ENCODE data around the gene AXIN1. TPM values are rescaled to one million over a fixed set of nuclear protein-coding genes. Genes with fewer than 3 reads are reported as not detected.
"Not testable (repeated sequence)": the region's sequence is repeated elsewhere in the genome, so short reads cannot be mapped to it uniquely, and the experiment has no call there.

The AXIN1 gene
- polyA plus RNA-seq, 3 donors: 14.1 to 23.7 (median 22.2) TPM

- no peak for DNase-seq (ENCODE audit: extremely low read depth in 1 of 11, low read depth in 9 of 11, low spot score in 4 of 11)
Measured at GRCh38 chr16:361341-361871, 8.9 kb upstream of the AXIN1 start.

- DNase-seq (ENCODE audit: extremely low read depth in 1 of 11, low read depth in 9 of 11, low spot score in 4 of 11): no peak
Measured at GRCh38 chr16:360698-361336, 8.3 kb upstream of the AXIN1 start.

GRCh38 chr16:359871-360697 lies 7.6 kb upstream of the AXIN1 start:
- no peak for DNase-seq (ENCODE audit: extremely low read depth in 1 of 11, low read depth in 9 of 11, low spot score in 4 of 11)

- no peak for DNase-seq (ENCODE audit: extremely low read depth in 1 of 11, low read depth in 9 of 11, low spot score in 4 of 11)
Measured at GRCh38 chr16:359067-359763, 6.7 kb upstream of the AXIN1 start.

GRCh38 chr16:356741-357140 lies 4.2 kb upstream of the AXIN1 start:
- DNase-seq (ENCODE audit: extremely low read depth in 1 of 11, low read depth in 9 of 11, low spot score in 4 of 11): no peak

GRCh38 chr16:354971-355461 lies 2.5 kb upstream of the AXIN1 start:
- no peak for DNase-seq (ENCODE audit: extremely low read depth in 1 of 11, low read depth in 9 of 11, low spot score in 4 of 11)

GRCh38 chr16:354291-354881 lies 1.9 kb upstream of the AXIN1 start:
- DNase-seq (ENCODE audit: extremely low read depth in 1 of 11, low read depth in 9 of 11, low spot score in 4 of 11): no peak

GRCh38 chr16:353404-354290 lies 1.1 kb upstream of the AXIN1 start:
- DNase-seq (ENCODE audit: extremely low read depth in 1 of 11, low read depth in 9 of 11, low spot score in 4 of 11): no peak

- DNase-seq (ENCODE audit: extremely low read depth in 1 of 11, low read depth in 9 of 11, low spot score in 4 of 11): no peak
Measured at GRCh38 chr16:351804-352520, 561 bp downstream of the AXIN1 start.

GRCh38 chr16:350203-350602 lies 2.3 kb downstream of the AXIN1 start:
- DNase-seq (ENCODE audit: extremely low read depth in 1 of 11, low read depth in 9 of 11, low spot score in 4 of 11): no peak

- no peak for DNase-seq (ENCODE audit: extremely low read depth in 1 of 11, low read depth in 9 of 11, low spot score in 4 of 11)
Measured at GRCh38 chr16:349211-349610, 3.3 kb downstream of the AXIN1 start.

GRCh38 chr16:348495-348894 lies 4.0 kb downstream of the AXIN1 start:
- DNase-seq (ENCODE audit: extremely low read depth in 1 of 11, low read depth in 9 of 11, low spot score in 4 of 11): not testable (repeated sequence)

GRCh38 chr16:347203-347602 lies 5.3 kb downstream of the AXIN1 start:
- DNase-seq (ENCODE audit: extremely low read depth in 1 of 11, low read depth in 9 of 11, low spot score in 4 of 11): no peak

GRCh38 chr16:346587-346986 lies 5.9 kb downstream of the AXIN1 start:
- DNase-seq (ENCODE audit: extremely low read depth in 1 of 11, low read depth in 9 of 11, low spot score in 4 of 11): no peak

GRCh38 chr16:345772-346171 lies 6.8 kb downstream of the AXIN1 start:
- no peak for DNase-seq (ENCODE audit: extremely low read depth in 1 of 11, low read depth in 9 of 11, low spot score in 4 of 11)

GRCh38 chr16:342455-343213 lies 9.9 kb downstream of the AXIN1 start:
- DNase-seq (ENCODE audit: extremely low read depth in 1 of 11, low read depth in 9 of 11, low spot score in 4 of 11): no peak

- not testable (repeated sequence) for DNase-seq (ENCODE audit: extremely low read depth in 1 of 11, low read depth in 9 of 11, low spot score in 4 of 11)
Measured at GRCh38 chr16:341974-342336, 10.6 kb downstream of the AXIN1 start.
